ENCODE results near the gene PTBP3.

DNA sequence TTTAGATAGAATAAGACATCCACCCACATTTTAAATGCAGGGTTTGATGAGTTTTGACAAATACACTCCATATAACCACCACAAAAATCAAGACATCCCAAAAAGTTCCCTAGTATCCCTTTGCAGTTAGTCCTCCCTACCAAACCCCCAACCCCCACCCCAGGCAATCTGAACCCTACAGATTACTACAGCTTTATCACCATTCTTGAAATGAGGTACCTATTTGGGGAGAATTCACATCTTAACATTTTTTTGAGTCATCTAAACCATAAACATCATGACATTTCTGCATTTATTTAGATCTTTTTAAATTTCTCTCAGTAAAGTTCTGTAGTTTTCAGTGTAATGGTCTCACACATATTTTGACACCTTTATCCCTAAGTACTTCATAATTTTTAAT, 53.9 kb downstream of the PTBP3 start:
- TF ChIP-seq, protein P1, sequence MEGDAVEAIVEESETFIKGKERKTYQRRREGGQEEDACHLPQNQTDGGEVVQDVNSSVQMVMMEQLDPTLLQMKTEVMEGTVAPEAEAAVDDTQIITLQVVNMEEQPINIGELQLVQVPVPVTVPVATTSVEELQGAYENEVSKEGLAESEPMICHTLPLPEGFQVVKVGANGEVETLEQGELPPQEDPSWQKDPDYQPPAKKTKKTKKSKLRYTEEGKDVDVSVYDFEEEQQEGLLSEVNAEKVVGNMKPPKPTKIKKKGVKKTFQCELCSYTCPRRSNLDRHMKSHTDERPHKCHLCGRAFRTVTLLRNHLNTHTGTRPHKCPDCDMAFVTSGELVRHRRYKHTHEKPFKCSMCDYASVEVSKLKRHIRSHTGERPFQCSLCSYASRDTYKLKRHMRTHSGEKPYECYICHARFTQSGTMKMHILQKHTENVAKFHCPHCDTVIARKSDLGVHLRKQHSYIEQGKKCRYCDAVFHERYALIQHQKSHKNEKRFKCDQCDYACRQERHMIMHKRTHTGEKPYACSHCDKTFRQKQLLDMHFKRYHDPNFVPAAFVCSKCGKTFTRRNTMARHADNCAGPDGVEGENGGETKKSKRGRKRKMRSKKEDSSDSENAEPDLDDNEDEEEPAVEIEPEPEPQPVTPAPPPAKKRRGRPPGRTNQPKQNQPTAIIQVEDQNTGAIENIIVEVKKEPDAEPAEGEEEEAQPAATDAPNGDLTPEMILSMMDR (IDR thresholded peaks at IDR 0.05; ENCODE audit: low read depth, low read length): no peak
- no peak for TF ChIP-seq POLR2A (IDR thresholded peaks at IDR 0.05; ENCODE audit: extremely low read depth, insufficient read length)
- TF ChIP-seq MAX (IDR thresholded peaks at IDR 0.05; ENCODE audit: low read depth, low read length): no peak

All from NB4 (cell line).